Astrocyte (in vitro differentiated cells and primary cell): ENCODE results near the gene CXCL9. TPM values are rescaled to one million over a fixed set of nuclear protein-coding genes. Genes with fewer than 3 reads are reported as not detected.

Experiments used
- DNase-seq: peaks from one replicate; pipeline ENCODE4 v3.0.0-alpha.2; 2010; ENCODE audit warnings: low read depth
- FAIRE-seq: peaks from 2 replicates; lab custom pipeline; 2011; peaks lifted over from hg19 to GRCh38; lab: Jason Lieb, UNC
- H2AFZ ChIP-seq: 2 replicates; pipeline ENCODE4 v1.6.0; 2012; ENCODE audit warnings: low read depth, low read length, inconsistent platforms
- H3K27ac ChIP-seq: 2 replicates; pipeline ENCODE4 v1.5.1; 2011; ENCODE audit warnings: low read depth, low read length, inconsistent platforms
- H3K27me3 ChIP-seq: 2 replicates; pipeline ENCODE4 v1.6.0; 2011; ENCODE audit warnings: low read length, inconsistent platforms; ENCODE audit not compliant: insufficient read depth
- H3K36me3 ChIP-seq: 2 replicates; pipeline ENCODE4 v1.5.1; 2011; ENCODE audit warnings: low read length, inconsistent platforms; ENCODE audit not compliant: insufficient read depth
- H3K4me1 ChIP-seq: 2 replicates; pipeline ENCODE4 v1.5.1; 2011; ENCODE audit warnings: low read length, inconsistent platforms; ENCODE audit not compliant: insufficient read depth
- H3K4me2 ChIP-seq: 2 replicates; pipeline ENCODE4 v1.6.0; 2012; ENCODE audit warnings: low read length, inconsistent platforms
- H3K4me3 ChIP-seq: 2 replicates; pipeline ENCODE4 v1.5.1; 2011; ENCODE audit warnings: low read depth, mild to moderate bottlenecking, low read length, inconsistent platforms; ENCODE audit not compliant: insufficient read depth
- H3K79me2 ChIP-seq: 2 replicates; pipeline ENCODE4 v1.6.0; 2012; ENCODE audit warnings: mild to moderate bottlenecking, low read length, inconsistent platforms; ENCODE audit not compliant: insufficient read depth
- H3K9ac ChIP-seq: 2 replicates; pipeline ENCODE4 v1.6.0; 2012; ENCODE audit warnings: mild to moderate bottlenecking, low read length, inconsistent platforms
- H3K9me3 ChIP-seq: 2 replicates; pipeline ENCODE4 v1.5.1; 2012; ENCODE audit warnings: low read depth, mild to moderate bottlenecking, low read length, inconsistent platforms; ENCODE audit not compliant: insufficient read depth
- H4K20me1 ChIP-seq: 2 replicates; pipeline ENCODE4 v1.6.0; 2012; ENCODE audit warnings: low read length, inconsistent platforms; ENCODE audit not compliant: insufficient read depth
- H3K27ac Mint-ChIP-seq: one replicate; pipeline ENCODE4 v1.8.0; 2021; ENCODE audit warnings: mild to moderate bottlenecking, mixed read lengths; ENCODE audit not compliant: unreplicated experiment
- H3K27me3 Mint-ChIP-seq: one replicate; pipeline ENCODE4 v1.8.0; 2021; ENCODE audit warnings: low read depth, mixed read lengths; ENCODE audit not compliant: unreplicated experiment
- H3K36me3 Mint-ChIP-seq: one replicate; pipeline ENCODE4 v1.8.0; 2021; ENCODE audit warnings: low read depth, mixed read lengths; ENCODE audit not compliant: unreplicated experiment
- H3K4me1 Mint-ChIP-seq: one replicate; pipeline ENCODE4 v1.8.0; 2021; ENCODE audit warnings: low read depth, mixed read lengths; ENCODE audit not compliant: unreplicated experiment
- H3K4me3 Mint-ChIP-seq: one replicate; pipeline ENCODE4 v1.8.0; 2021; ENCODE audit warnings: mild to moderate bottlenecking, moderate library complexity, mixed read lengths; ENCODE audit not compliant: unreplicated experiment
- H3K9me3 Mint-ChIP-seq: one replicate; pipeline ENCODE4 v1.8.0; 2021; ENCODE audit warnings: mild to moderate bottlenecking, mixed read lengths; ENCODE audit not compliant: unreplicated experiment
- EZH2 ChIP-seq: IDR thresholded peaks from 2 replicates; pipeline ENCODE4 v1.6.1; 2012; ENCODE audit warnings: mild to moderate bottlenecking, low read length, inconsistent platforms; ENCODE audit not compliant: insufficient read depth
- total RNA-seq: library from RNA; stranded (reverse); gene quantifications from 2 replicates; pipeline ENCODE4 v1.2.1, GENCODE V29; 2021
- TF ChIP-seq, protein P1 (sequence below): IDR thresholded peaks from 2 replicates; pipeline ENCODE4 v1.5.1; 2011; ENCODE audit warnings: low read depth, mild to moderate bottlenecking, inconsistent platforms, low read length, moderate library complexity; ENCODE audit not compliant: insufficient read depth

The CXCL9 gene
- total RNA-seq, 1 donor from 2014 or later = not detected

GRCh38 chr4:75953509-75953908 lies 53.8 kb downstream of the CXCL9 start:
- DNase-seq (no peak), FAIRE-seq (no peak)
- Histone ChIP-seq H3K79me2 (no peaks in the 10 kb centered on the region), H3K4me3 (no peak overlapping the region), H3K36me3 (peaks cover 62% of the 10 kb centered on the region), H4K20me1 (no peaks in the 10 kb centered on the region), H3K4me1 (no peaks in the 10 kb centered on the region), H3K9ac (no peak overlapping the region), H3K4me2 (no peak overlapping the region), H3K27ac (no peak overlapping the region), H3K27me3 (no peaks in the 10 kb centered on the region), H2AFZ (no peak overlapping the region), H3K9me3 (no peaks in the 10 kb centered on the region)
- Mint-ChIP-seq H3K9me3 (no peaks in the 10 kb centered on the region), H3K27me3 (no peaks in the 10 kb centered on the region), H3K4me3 (no peak overlapping the region), H3K36me3 (peaks cover 31% of the 10 kb centered on the region), H3K4me1 (peaks cover 2% of the 10 kb centered on the region), H3K27ac (no peak overlapping the region)
- TF ChIP-seq EZH2 = no peak
- TF ChIP-seq, protein P1, sequence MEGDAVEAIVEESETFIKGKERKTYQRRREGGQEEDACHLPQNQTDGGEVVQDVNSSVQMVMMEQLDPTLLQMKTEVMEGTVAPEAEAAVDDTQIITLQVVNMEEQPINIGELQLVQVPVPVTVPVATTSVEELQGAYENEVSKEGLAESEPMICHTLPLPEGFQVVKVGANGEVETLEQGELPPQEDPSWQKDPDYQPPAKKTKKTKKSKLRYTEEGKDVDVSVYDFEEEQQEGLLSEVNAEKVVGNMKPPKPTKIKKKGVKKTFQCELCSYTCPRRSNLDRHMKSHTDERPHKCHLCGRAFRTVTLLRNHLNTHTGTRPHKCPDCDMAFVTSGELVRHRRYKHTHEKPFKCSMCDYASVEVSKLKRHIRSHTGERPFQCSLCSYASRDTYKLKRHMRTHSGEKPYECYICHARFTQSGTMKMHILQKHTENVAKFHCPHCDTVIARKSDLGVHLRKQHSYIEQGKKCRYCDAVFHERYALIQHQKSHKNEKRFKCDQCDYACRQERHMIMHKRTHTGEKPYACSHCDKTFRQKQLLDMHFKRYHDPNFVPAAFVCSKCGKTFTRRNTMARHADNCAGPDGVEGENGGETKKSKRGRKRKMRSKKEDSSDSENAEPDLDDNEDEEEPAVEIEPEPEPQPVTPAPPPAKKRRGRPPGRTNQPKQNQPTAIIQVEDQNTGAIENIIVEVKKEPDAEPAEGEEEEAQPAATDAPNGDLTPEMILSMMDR = no peak

Other genes with a start within 250 kb of the CXCL9 start
- not detected in 2 replicates for gene PPEF2, start 105.1 kb downstream of the CXCL9 start, total RNA-seq
- gene NAAA, start 66.5 kb downstream of the CXCL9 start, total RNA-seq = 13.5 and 15.9 TPM in 2 replicates
- gene SDAD1, start 16.6 kb downstream of the CXCL9 start, total RNA-seq = 58.2 and 59.1 TPM in 2 replicates
- gene CXCL10, start 16.0 kb upstream of the CXCL9 start, total RNA-seq = 12.9 and 16.6 TPM in 2 replicates
- 5.8 and 7.6 TPM in 2 replicates for gene CXCL11, start 28.6 kb upstream of the CXCL9 start, total RNA-seq
- gene ART3, start 67.2 kb upstream of the CXCL9 start, total RNA-seq = not detected in 2 replicates
- 30.4 and 34.2 TPM in 2 replicates for gene NUP54, start 140.9 kb upstream of the CXCL9 start, total RNA-seq
- gene SCARB2, start 206.3 kb upstream of the CXCL9 start, total RNA-seq = 172 and 211 TPM in 2 replicates
- gene FAM47E, start 244.2 kb upstream of the CXCL9 start, total RNA-seq = 0.54 and 0.84 TPM in 2 replicates